Measurements from ENCODE around the gene ELAVL2.

ELAVL2 gene

DNA sequence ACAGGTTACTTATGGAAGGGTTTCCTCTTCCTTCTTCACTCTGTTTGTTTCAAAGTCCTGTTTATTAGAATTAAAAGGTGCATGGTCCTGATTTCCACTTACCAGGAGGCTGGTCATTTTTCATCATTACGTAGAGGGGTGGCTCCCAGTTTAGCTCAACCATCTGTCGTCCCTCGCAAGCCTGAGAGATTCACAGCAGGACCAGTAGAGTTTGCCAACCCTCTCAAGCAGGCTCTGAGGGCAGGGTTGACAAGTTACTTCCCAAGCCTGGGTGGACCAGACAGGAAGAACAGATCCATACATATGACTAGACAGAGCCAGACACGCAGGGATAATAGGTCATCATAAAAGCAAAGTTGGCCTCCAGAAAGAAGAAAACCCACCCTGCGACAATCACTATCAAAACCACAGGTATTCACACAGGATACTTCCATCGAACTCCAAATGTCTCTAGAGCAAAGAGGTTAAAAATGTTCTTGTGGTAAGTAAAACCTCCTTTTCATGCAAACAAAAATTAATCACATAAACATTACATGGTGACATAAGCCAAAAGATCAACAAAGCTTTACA lies 151.9 kb downstream of the ELAVL2 start:
- DNase-seq (ENCODE audit: extremely low spot score), result no peak
- ChIA-PET POLR2A (no interaction called here), CTCF (no interaction called here)
- TF ChIP-seq, protein P1, sequence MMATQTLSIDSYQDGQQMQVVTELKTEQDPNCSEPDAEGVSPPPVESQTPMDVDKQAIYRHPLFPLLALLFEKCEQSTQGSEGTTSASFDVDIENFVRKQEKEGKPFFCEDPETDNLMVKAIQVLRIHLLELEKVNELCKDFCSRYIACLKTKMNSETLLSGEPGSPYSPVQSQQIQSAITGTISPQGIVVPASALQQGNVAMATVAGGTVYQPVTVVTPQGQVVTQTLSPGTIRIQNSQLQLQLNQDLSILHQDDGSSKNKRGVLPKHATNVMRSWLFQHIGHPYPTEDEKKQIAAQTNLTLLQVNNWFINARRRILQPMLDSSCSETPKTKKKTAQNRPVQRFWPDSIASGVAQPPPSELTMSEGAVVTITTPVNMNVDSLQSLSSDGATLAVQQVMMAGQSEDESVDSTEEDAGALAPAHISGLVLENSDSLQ (IDR thresholded peaks at IDR 0.05), result no peak
- TF ChIP-seq CTBP1 (IDR thresholded peaks at IDR 0.05; ENCODE audit: borderline replicate concordance), result no peak

DNA sequence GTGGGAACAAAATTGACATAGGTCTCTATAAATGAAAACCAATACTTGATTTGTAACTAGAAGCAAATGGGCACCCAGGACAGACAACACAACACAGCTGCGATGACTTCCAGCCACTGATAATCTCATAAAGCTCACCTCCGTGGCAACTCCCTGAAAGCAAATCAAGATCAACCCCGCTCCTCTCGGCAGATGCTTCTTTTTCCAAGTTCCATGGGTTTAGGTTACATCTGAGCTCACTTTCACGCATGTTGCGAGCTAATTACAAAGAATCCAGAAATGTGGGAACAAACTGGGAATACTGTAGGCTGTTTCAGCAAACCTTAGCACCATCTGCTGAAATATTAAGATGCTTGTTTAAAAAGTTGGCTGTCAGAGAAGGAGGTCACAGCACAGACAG lies 153.9 kb downstream of the ELAVL2 start:
- ChIA-PET POLR2A (no interaction called here), CTCF (no interaction called here)
- DNase-seq (ENCODE audit: extremely low spot score), result no peak
- TF ChIP-seq BHLHE40 (IDR thresholded peaks at IDR 0.05; ENCODE audit: borderline replicate concordance) (no peak), FOXM1 (IDR thresholded peaks at IDR 0.05; ENCODE audit: borderline replicate concordance) (no peak), LEF1 (IDR thresholded peaks at IDR 0.05; ENCODE audit: borderline replicate concordance) (no peak), ZNF384 (IDR thresholded peaks at IDR 0.05) (no peak), L3MBTL2 (conservative IDR thresholded peaks at IDR 0.05) (no peak), SP1 (IDR thresholded peaks at IDR 0.05) (no peak), SUZ12 (IDR thresholded peaks at IDR 0.05) (no peak), HDGF (IDR thresholded peaks at IDR 0.05; ENCODE audit: borderline replicate concordance) (no peak), TARDBP (IDR thresholded peaks at IDR 0.05) (no peak), FOXK2 (IDR thresholded peaks at IDR 0.05) (no peak), FOXA1 (IDR thresholded peaks at IDR 0.05) (no peak)

DNA sequence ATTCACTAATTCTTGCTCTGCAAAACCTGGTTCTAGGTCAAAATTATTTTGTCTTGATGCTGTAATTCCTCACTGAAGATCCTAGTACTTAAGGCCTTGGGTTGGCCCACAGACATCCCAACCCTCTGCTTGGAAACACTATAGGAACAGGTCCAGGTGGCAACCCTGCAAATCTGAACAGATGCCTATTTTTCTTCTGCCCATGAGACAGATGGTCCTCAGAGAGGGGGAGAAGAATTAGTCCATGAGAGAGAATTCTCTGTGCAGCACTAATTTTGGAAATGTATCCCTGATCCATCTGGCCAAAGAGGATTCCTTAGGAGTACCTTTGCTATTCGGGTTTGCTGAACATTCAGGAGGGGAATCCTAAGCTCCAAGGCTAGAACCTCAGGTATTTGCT lies 156.3 kb downstream of the ELAVL2 start:
- POLR2A ChIA-PET, result no interaction called here

DNA sequence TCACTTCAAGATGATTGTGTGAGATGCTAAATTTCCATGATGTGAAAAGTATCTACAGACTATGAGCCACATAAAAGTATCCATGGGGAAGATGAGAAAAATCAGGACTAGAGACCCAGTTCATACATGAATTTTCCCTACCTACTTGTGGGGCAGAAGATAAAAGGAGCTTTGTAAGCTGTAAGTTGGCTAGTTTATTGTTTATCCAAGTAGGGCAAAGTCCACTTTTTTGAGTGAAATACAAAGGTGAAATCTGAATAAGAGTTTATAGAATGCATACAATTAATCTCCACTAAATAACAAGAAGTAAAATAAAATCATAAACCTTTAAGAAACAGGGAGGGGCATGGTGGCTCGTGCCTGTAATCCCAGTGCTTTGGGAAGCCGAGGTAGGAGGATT lies 160.4 kb downstream of the ELAVL2 start:
- ChIA-PET POLR2A (no interaction called here), CTCF (no interaction called here)
- DNase-seq (ENCODE audit: extremely low spot score), result no peak
- no peak for TF ChIP-seq SUZ12 (IDR thresholded peaks at IDR 0.05)
- no peak for TF ChIP-seq ZNF384 (IDR thresholded peaks at IDR 0.05)
- no peak for TF ChIP-seq FOXA1 (IDR thresholded peaks at IDR 0.05)
- TF ChIP-seq LEF1 (IDR thresholded peaks at IDR 0.05; ENCODE audit: borderline replicate concordance), result no peak
- no peak for TF ChIP-seq CTBP1 (IDR thresholded peaks at IDR 0.05; ENCODE audit: borderline replicate concordance)
- TF ChIP-seq NFRKB (IDR thresholded peaks at IDR 0.05), result no peak
- no peak for TF ChIP-seq SP1 (IDR thresholded peaks at IDR 0.05)
- TF ChIP-seq L3MBTL2 (conservative IDR thresholded peaks at IDR 0.05), result no peak
- TF ChIP-seq FOXM1 (IDR thresholded peaks at IDR 0.05; ENCODE audit: borderline replicate concordance), result no peak
- no peak for TF ChIP-seq FOXK2 (IDR thresholded peaks at IDR 0.05)
- no peak for TF ChIP-seq TARDBP (IDR thresholded peaks at IDR 0.05)
- no peak for TF ChIP-seq ELF4 (IDR thresholded peaks at IDR 0.05)
- TF ChIP-seq ARNT (IDR thresholded peaks at IDR 0.05), result no peak
- no peak for TF ChIP-seq HDGF (IDR thresholded peaks at IDR 0.05; ENCODE audit: borderline replicate concordance)
- TF ChIP-seq, protein P1 (IDR thresholded peaks at IDR 0.05), result no peak
- no peak for TF ChIP-seq BHLHE40 (IDR thresholded peaks at IDR 0.05; ENCODE audit: borderline replicate concordance)

More for the DNA sequence above, 156.3 kb downstream of the ELAVL2 start:
- TF ChIP-seq HDGF (IDR thresholded peaks at IDR 0.05; ENCODE audit: borderline replicate concordance) (no peak), SUZ12 (IDR thresholded peaks at IDR 0.05) (no peak), FOXK2 (IDR thresholded peaks at IDR 0.05) (no peak), CTBP1 (IDR thresholded peaks at IDR 0.05; ENCODE audit: borderline replicate concordance) (no peak), ELF4 (IDR thresholded peaks at IDR 0.05) (no peak), ZNF384 (IDR thresholded peaks at IDR 0.05) (no peak), NFRKB (IDR thresholded peaks at IDR 0.05) (no peak), SP1 (IDR thresholded peaks at IDR 0.05) (no peak)
- TF ChIP-seq, protein P1 (IDR thresholded peaks at IDR 0.05), result no peak
- CTCF ChIA-PET, result no interaction called here
- no peak for DNase-seq (ENCODE audit: extremely low spot score)

DNA sequence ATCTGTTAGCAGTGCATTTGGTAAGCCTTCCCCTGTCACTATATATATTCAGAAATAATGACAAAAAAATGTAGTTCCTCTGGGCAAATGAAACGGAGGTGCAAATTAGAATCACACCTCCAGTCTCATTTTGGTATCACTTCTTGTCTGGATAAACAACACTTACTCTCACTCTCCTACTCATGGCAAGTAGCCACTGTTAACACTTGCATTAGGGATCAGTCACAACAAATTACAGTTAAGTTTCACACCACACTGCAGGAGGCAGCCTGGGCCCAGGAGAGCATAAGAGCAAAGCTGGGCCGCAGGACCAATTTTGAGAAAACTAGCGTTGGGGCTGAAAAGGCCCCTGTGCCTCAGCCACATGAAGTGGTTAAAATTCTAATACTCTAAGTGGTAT lies 161.0 kb downstream of the ELAVL2 start:
- no peak for TF ChIP-seq TARDBP (IDR thresholded peaks at IDR 0.05)
- ChIA-PET CTCF (no interaction called here), POLR2A (no interaction called here)
- DNase-seq (ENCODE audit: extremely low spot score), result no peak

- no peak for TF ChIP-seq NFRKB (IDR thresholded peaks at IDR 0.05)
- no peak for TF ChIP-seq FOXM1 (IDR thresholded peaks at IDR 0.05; ENCODE audit: borderline replicate concordance)
- no peak for TF ChIP-seq ZNF384 (IDR thresholded peaks at IDR 0.05)
- no peak for TF ChIP-seq HDGF (IDR thresholded peaks at IDR 0.05; ENCODE audit: borderline replicate concordance)
- no peak for TF ChIP-seq LEF1 (IDR thresholded peaks at IDR 0.05; ENCODE audit: borderline replicate concordance)
- TF ChIP-seq TARDBP (IDR thresholded peaks at IDR 0.05), result no peak
- no peak for TF ChIP-seq SP1 (IDR thresholded peaks at IDR 0.05)
- no peak for TF ChIP-seq L3MBTL2 (conservative IDR thresholded peaks at IDR 0.05)
- TF ChIP-seq, protein P1 (IDR thresholded peaks at IDR 0.05), result no peak
- TF ChIP-seq SUZ12 (IDR thresholded peaks at IDR 0.05), result no peak
- TF ChIP-seq CTBP1 (IDR thresholded peaks at IDR 0.05; ENCODE audit: borderline replicate concordance), result no peak
- TF ChIP-seq ELF4 (IDR thresholded peaks at IDR 0.05), result no peak
- TF ChIP-seq FOXK2 (IDR thresholded peaks at IDR 0.05), result no peak
- no peak for TF ChIP-seq FOXA1 (IDR thresholded peaks at IDR 0.05)
- TF ChIP-seq BHLHE40 (IDR thresholded peaks at IDR 0.05; ENCODE audit: borderline replicate concordance), result no peak
- TF ChIP-seq ARNT (IDR thresholded peaks at IDR 0.05), result no peak
- DNase-seq (ENCODE audit: extremely low spot score), result no peak
- ChIA-PET POLR2A (no interaction called here), CTCF (no interaction called here)
Measured at GRCh38 chr9:23663946-23664345, 162.1 kb downstream of the ELAVL2 start.
